Frontal cortex (tissue), 4 donors: ENCODE data around the gene GPATCH4. TPM values are rescaled to one million over a fixed set of nuclear protein-coding genes. Genes with fewer than 3 reads are reported as not detected.
"Not testable (repeated sequence)": the region's sequence is repeated elsewhere in the genome, so short reads cannot be mapped to it uniquely, and the experiment has no call there.

Experiments used
- DNase-seq, 2 donors: peaks; one replicate each; pipeline ENCODE4 v3.0.0; 2012; ENCODE audit warnings: low spot score in 2 of 2
- FAIRE-seq: peaks from 2 replicates; lab custom pipeline; 2012; peaks lifted over from hg19 to GRCh38; lab: Jason Lieb, UNC
- total RNA-seq: library from RNA; depleted of rRNA; stranded (reverse); fragments of >200 nt; gene quantifications from one replicate; pipeline ENCODE4 v1.2.3, GENCODE V29; 2014
- donor health status: control.
- donor health status: control.
- donor health status: control.

GPATCH4 gene
- total RNA-seq, 1 donor from 2014 or later, result 5.7 TPM

- DNase-seq (no peak), FAIRE-seq (no peak)
These were observed 552 bp downstream of the GPATCH4 start for GRCh38 chr1:156600733-156601121.

DNA sequence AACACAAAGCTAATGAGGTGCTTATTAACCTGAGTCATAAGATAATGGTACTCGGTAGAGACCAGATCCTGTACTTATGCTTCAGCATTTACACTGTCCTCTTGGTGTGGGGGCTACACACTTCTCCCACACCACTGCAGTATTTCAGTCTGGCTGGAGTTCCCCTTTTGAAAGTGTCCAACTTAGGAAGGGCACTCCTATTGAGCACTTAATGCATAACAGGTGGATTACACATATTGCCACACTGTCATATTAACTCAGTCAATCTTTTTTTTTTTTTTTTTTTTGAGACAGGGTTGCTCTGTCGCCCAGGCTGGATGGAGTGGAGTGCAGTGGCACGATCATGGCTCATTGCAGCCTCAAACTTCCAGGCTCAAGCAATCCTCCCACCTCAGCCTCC, 1.5 kb downstream of the GPATCH4 start:
- no peak for DNase-seq
- no peak for FAIRE-seq

DNA sequence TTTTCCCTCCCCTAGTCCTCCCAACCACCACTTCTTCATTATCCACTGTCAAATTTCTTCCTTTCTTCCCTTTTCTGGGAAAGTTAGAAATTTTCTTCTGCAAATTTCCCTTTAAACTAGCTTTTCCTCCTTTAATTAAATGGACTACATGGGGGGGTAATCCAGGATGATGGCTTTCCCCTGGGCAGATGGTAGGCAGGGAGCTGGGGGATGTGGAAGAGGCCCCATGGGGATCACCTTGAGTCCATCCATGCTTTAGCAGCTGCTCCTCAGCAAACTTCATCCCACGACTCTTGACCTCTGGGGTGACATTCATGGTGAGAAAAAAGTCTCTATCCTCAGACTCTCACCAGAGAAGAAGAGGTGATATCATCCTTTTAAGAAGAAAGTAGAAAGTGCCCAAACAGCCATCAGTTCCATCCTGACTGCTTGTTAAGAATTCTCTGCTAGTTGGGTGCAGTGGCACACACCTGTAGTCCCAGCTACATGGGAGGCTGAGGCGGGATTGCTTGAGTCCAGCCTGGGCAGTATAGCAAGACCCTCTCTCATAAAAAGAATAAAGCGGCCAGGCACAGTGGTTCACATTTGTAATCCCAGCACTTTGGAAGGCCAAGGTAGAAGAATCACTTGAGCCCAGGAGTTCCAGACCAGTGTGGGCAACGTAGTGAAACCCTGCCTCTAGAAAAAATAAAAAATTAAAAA, 2.4 kb downstream of the GPATCH4 start:
- FAIRE-seq, result no peak

GRCh38 chr1:156598125-156598524, 3.2 kb downstream of the GPATCH4 start:
- no peak for DNase-seq
- no peak for FAIRE-seq

More for the DNA sequence above, 2.4 kb downstream of the GPATCH4 start:
- no peak for DNase-seq

- DNase-seq (no peak), FAIRE-seq (no peak)
These were observed 4.9 kb downstream of the GPATCH4 start for GRCh38 chr1:156596426-156596825.

GRCh38 chr1:156595016-156595415, 6.3 kb downstream of the GPATCH4 start:
- DNase-seq (no peak), FAIRE-seq (no peak)

GRCh38 chr1:156594190-156594589, 7.1 kb downstream of the GPATCH4 start:
- no peak for FAIRE-seq

GRCh38 chr1:156593661-156593989, 7.7 kb downstream of the GPATCH4 start:
- no peak for FAIRE-seq
- no peak for DNase-seq

More at GRCh38 chr1:156594190-156594589, 7.1 kb downstream of the GPATCH4 start:
- DNase-seq, result no peak

GRCh38 chr1:156592910-156593660, 8.2 kb downstream of the GPATCH4 start:
- FAIRE-seq, result no peak
- DNase-seq, result no peak

GRCh38 chr1:156592158-156592909, 8.9 kb downstream of the GPATCH4 start:
- DNase-seq (no peak), FAIRE-seq (no peak)

GRCh38 chr1:156591432-156592157, 9.7 kb downstream of the GPATCH4 start, which contains the start of gene NAXE:
Gene NAXE, plus strand, starts transcription at chr1:156591776. Its CDS starts 29 bp downstream, at chr1:156591805.
- DNase-seq (peak; percentile 83 to 86), FAIRE-seq (no peak)

GRCh38 chr1:156591181-156591431, 10.2 kb downstream of the GPATCH4 start:
- DNase-seq (no peak), FAIRE-seq (no peak)

GRCh38 chr1:156590326-156591180, 10.7 kb downstream of the GPATCH4 start:
- no peak for DNase-seq
- FAIRE-seq, result no peak

DNA sequence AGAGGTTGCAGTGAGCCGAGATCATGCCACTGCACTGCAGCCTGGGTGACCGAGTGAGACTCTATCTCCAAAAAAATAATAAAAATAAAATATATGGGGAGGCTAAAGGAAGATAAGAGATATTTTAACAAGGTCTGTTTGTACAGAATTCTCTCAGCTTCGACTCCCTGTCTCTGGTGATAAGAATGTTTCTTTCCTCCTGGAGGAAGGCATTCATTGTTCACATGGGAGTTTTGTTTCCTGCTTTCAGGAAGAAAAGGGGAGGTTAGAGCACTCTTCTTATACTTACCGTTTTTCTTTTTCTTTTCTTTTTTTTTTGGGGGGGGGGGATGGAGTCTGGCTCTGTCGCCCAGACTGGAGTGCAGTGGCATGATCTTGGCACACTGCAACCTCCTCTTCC, 11.7 kb downstream of the GPATCH4 start:
- DNase-seq (no peak), FAIRE-seq (no peak)

GRCh38 chr1:156587927-156588326, 13.4 kb downstream of the GPATCH4 start:
- not testable (repeated sequence) for DNase-seq, FAIRE-seq

GRCh38 chr1:156586892-156587477, 14.3 kb downstream of the GPATCH4 start:
- FAIRE-seq, result no peak
- DNase-seq, result no peak

DNA sequence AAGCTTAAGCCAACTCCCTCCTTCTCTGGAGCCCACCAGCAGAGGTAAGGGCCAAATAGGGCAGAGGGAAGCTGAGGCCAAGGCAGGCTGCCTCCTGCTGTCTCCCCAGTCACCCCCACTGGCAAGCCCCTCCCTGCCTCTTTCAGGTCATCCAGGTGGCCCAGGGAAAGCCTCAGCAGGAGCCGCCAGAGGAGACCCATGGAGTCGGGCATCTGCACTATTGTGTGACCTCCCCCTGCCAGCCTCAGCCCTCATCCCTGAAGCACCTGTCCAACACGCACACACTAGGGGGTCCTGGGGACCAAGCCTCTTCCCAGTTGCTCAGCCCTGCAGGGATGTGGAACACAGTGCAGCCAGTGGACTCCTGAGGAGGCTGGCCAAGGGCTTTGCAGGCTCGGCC, 15.0 kb downstream of the GPATCH4 start:
- DNase-seq (no peak), FAIRE-seq (no peak)

- no peak for DNase-seq
These were observed 16.5 kb downstream of the GPATCH4 start for GRCh38 chr1:156584813-156585212.

More at GRCh38 chr1:156584813-156585212, 16.5 kb downstream of the GPATCH4 start:
- FAIRE-seq, result no peak
